Pancreas (tissue), 10 donors: ENCODE measurements around the gene VSIG10L. TPM values are rescaled to one million over a fixed set of nuclear protein-coding genes. Genes with fewer than 3 reads are reported as not detected.
A peak's percentile ranks its signal among the peaks of the same experiment; 100 is the strongest.

ENCODE experiments used
- ATAC-seq, 4 donors: fragments of 200-7000 bp; cut with Tn5 transposase; one replicate each; pipeline versions ENCODE4 v1.8.0 to v1.9.1; 2020; ENCODE audit warnings: mild to moderate bottlenecking in 4 of 4, moderate library complexity in 4 of 4
- DNase-seq, 6 donors: peaks; one replicate each; pipeline ENCODE4 v3.0.0-alpha.2; 2020
- FAIRE-seq: peaks from 2 replicates; lab custom pipeline; 2012; peaks lifted over from hg19 to GRCh38; lab: Jason Lieb, UNC
- H3K27ac ChIP-seq, 4 donors: fragments of 200-600 bp; sonication (generic); 1 replicate in 3 of 4; 2 replicates in 1 of 4; pipeline versions ENCODE4 v1.5.0 to v1.8.0; 2020
- H3K27me3 ChIP-seq, 4 donors: fragments of 200-600 bp; one replicate each; pipeline ENCODE4 v1.8.0; 2021
- H3K36me3 ChIP-seq, 3 donors: fragments of 200-600 bp; sonication (generic) in 1 of 3; one replicate each; pipeline versions ENCODE4 v1.5.0 to v1.8.0; 2020 to 2021
- H3K4me1 ChIP-seq, 3 donors: fragments of 200-600 bp; one replicate each; pipeline ENCODE4 v1.8.0; 2021
- H3K4me3 ChIP-seq, 4 donors: fragments of 200-600 bp; sonication (generic) in 2 of 4; one replicate each; pipeline versions ENCODE4 v1.5.0 to v1.8.0; 2020 to 2021
- H3K9me3 ChIP-seq, 4 donors: fragments of 200-600 bp; one replicate each; pipeline ENCODE4 v1.8.0; 2021
- WGBS, 2 donors: extraction: QIAGEN DNeasy Blood & Tissue Kit; methylation state at CpG; one replicate each; pipeline ENCODE4 v1.1.7; 2013; 5-methylcytosine and 5-hydroxymethylcytosine counted together
- intact Hi-C, 3 donors: fragments of 100-400 bp; cut with DNase I; formaldehyde crosslinking; loops; one replicate each; pipeline versions ENCODE4 v1.11.1 to v1.14.2; 2022
- polyA plus RNA-seq, 2 donors: library from polyadenylated mRNA; stranded (reverse); fragments of 200-250 nt; gene quantifications; one replicate each; pipeline ENCODE4 v1.2.3, GENCODE V29; 2013
- total RNA-seq, 6 donors: library from RNA; stranded (reverse); fragmentation: NEBNext Ultra II Directional in 4 of 6; extraction: Animal tissue kit (Norgen Biotek cat#: 25700) in 4 of 6; gene quantifications; one replicate each; pipeline versions ENCODE4 v1.2.1 to v1.2.4, GENCODE V29; 2021 to 2023
- TF ChIP-seq, protein P1 (sequence below), 4 donors: fragments of 200-600 bp; sonication (generic) in 3 of 4; IDR thresholded peaks; one replicate each; pipeline versions ENCODE4 v1.5.0 to v1.8.0; 2021; ENCODE audit warnings: antibody characterized with exemption in 4 of 4
- donor health status: healthy with polysubstance abuse.
- donor health status: DM: no; HTN: no; CAD: no; lungs with moderate emphysema.
- donor health status: DM: no; HTN: no; CAD: no.
- donor health status: control.
- donor health status: control.
- donor health status: Bipolar disorder and iron deficiency.
- donor health status: DM: yes; HTN: yes; CAD: no.
- donor health status: DM: no; HTN: no; CAD: no.
- donor health status: DM: no; HTN: no; CAD: no.
- donor health status: DM: yes; HTN: yes; CAD: no.

Gene VSIG10L
- 1 to 10 TPM in 1 of 6 donors, under 1 TPM in 4, not detected in 1; 0.16 to 1.1 (median 0.35) TPM for total RNA-seq
- under 1 TPM; 0.94 to 0.99 TPM for polyA plus RNA-seq

DNA sequence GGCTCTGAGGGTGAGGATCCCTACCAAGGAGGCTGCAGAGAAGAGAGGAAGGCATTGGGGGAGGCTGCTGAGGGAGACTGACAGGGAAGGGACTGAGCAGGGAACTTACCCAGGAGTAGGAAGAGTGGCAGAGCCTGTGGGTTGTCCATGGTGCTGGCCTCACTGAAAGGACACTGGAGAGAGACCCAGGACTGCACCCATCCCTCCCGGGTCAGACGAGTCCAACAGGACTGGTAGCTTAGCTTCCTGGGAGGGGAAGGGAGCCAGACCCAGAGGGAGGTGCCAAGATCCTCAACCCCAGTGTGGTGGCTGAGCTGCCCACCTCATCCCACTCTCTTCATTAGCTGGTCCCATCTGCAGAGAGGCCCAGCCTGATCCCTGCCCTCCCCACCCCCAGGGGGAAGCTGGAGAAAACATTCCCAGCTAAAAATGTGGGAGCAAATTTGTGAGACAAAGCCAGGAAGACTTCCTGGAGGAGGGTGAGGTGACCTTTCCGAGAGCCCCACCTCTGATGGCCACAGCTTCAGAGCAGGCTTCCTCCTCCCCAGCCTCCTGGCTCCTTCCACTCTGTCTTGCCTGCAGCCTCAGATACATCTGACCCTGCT lies at the start of gene VSIG10L:
VSIG10L (minus strand) TSS at position 164 of the 605 bp plus-strand sequence; CDS start at position 149, 15 bp downstream.
- H3K4me1 ChIP-seq = peaks cover 0 to 5% (median 5%) of the 10 kb centered on the region in 3 donors
- ATAC-seq (no peak), DNase-seq (no peak), FAIRE-seq (no peak)
- H3K4me3 ChIP-seq = no peak within 1 kb of the TSS
- H3K36me3 ChIP-seq = no peaks in the 10 kb centered on the region
- TF ChIP-seq, protein P1, sequence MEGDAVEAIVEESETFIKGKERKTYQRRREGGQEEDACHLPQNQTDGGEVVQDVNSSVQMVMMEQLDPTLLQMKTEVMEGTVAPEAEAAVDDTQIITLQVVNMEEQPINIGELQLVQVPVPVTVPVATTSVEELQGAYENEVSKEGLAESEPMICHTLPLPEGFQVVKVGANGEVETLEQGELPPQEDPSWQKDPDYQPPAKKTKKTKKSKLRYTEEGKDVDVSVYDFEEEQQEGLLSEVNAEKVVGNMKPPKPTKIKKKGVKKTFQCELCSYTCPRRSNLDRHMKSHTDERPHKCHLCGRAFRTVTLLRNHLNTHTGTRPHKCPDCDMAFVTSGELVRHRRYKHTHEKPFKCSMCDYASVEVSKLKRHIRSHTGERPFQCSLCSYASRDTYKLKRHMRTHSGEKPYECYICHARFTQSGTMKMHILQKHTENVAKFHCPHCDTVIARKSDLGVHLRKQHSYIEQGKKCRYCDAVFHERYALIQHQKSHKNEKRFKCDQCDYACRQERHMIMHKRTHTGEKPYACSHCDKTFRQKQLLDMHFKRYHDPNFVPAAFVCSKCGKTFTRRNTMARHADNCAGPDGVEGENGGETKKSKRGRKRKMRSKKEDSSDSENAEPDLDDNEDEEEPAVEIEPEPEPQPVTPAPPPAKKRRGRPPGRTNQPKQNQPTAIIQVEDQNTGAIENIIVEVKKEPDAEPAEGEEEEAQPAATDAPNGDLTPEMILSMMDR (IDR thresholded peaks at IDR 0.05) = no peak
- intact Hi-C loops = no loop called here
- 22 to 39% methylated on average over 2 to 3 of the region's 3 CpGs for WGBS, 2 donors
- no peaks in the 10 kb centered on the region for H3K27me3 ChIP-seq
- H3K27ac ChIP-seq = no peak within 1 kb of the TSS
- H3K9me3 ChIP-seq = no peaks in the 10 kb centered on the region

DNA sequence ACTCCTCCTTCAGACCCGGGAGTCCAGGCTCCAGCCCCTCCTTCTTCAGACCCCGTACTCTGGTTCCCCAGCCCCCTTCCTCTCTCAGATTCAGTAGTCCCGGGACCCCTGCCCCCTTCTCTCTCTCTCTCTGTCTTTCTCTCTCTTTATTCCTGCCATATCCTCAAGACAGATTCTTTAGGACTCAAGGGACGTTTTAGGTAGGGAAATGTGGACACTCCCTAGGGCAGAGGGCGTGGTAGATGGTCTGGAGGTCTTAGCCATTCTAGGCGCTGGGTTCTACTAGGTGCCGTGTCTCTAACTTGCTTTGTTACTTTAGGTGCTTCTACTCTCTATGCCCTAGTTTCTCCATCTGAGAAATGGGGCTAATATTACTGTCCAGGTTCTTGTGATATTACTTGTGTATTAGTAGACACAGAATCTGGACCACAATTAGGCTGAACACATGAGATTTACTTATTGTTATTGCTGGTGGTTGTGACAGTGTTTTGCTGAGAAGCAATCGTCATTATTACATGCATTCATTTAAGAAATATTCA lies 49.2 kb upstream of the VSIG10L start:
- no peak overlapping the region for H3K4me3 ChIP-seq
- TF ChIP-seq, protein P1 (IDR thresholded peaks at IDR 0.05) = no peak
- no peaks in the 10 kb centered on the region for H3K36me3 ChIP-seq
- ATAC-seq (no peak), DNase-seq (peak in 1 of 6 donors; percentile 2), FAIRE-seq (no peak)
- H3K27me3 ChIP-seq = no peaks in the 10 kb centered on the region
- no peak overlapping the region for H3K27ac ChIP-seq
- no peaks in the 10 kb centered on the region for H3K9me3 ChIP-seq
- WGBS, 2 donors = 50 to 64% methylated on average over 8 of the region's 8 CpGs
- H3K4me1 ChIP-seq = no peaks in the 10 kb centered on the region
- intact Hi-C loops = no loop called here

DNA sequence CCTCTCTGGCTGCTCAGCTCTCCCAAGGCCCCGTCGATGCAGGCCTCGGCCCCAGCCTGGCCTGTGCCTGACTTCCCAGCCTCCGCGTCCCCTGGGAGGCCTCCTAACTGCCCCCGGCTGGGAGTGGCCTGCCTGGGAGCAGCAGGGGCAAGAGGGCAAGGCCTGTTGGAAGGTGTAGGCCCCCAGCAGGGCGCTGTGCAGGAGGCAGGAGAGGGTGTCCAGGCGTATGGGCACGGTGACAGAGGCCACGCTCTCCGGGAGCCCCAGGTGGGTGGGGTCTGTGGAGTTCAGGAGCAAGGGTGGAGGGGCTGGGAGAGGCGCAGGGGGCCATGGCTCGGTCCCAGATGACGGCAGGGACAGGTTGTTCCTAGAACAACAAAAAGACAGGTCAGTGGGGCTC lies 47.2 kb upstream of the VSIG10L start:
- H3K4me1 ChIP-seq = no peaks in the 10 kb centered on the region
- no peaks in the 10 kb centered on the region for H3K36me3 ChIP-seq
- DNase-seq (peak in 1 of 6 donors; percentile 38), FAIRE-seq (no peak), ATAC-seq (no peak)
- H3K9me3 ChIP-seq = no peaks in the 10 kb centered on the region
- 70 to 72% methylated on average over 11 to 14 of the region's 14 CpGs for WGBS, 2 donors
- intact Hi-C loops = no loop called here
- no peak overlapping the region for H3K4me3 ChIP-seq
- no peak overlapping the region for H3K27ac ChIP-seq
- TF ChIP-seq, protein P1 (IDR thresholded peaks at IDR 0.05) = no peak
- no peaks in the 10 kb centered on the region for H3K27me3 ChIP-seq

DNA sequence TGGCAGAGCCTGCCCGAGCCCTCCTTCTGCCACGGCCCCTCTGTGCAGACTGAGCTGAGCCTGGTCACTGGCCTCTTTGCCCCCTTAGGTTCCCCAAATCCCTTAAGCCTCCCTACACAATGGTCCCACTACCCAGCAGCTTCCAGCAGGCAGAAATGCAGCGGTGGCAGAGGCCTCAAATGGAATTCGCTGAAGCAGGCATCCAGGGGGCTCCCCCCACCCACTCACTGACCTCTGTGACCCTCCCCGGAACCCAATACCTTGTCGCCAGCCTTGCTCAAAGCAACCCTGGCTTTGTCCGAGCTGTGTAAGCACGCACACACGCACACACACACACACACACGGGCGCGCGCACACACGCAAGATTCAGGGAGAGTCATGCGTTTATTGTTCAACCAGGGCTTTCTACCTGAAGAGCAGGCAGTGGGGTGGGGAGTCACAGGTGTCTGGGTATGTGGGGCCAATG lies 46.0 kb upstream of the VSIG10L start, which contains the start of gene LIM2:
LIM2 (minus strand) TSS at position 51 of the 466 bp plus-strand sequence. CDS start 531 bp downstream, outside the sequence.
- H3K9me3 ChIP-seq = no peaks in the 10 kb centered on the region
- FAIRE-seq = no peak
- no peak for ATAC-seq
- 57 to 72% methylated on average over 15 of the region's 15 CpGs for WGBS, 2 donors
- intact Hi-C loops = no loop called here
- no peak within 1 kb of the TSS for H3K27ac ChIP-seq
- H3K4me1 ChIP-seq = no peaks in the 10 kb centered on the region
- no peak within 1 kb of the TSS for H3K4me3 ChIP-seq
- H3K27me3 ChIP-seq = no peaks in the 10 kb centered on the region
- TF ChIP-seq, protein P1 (IDR thresholded peaks at IDR 0.05) = no peak
- H3K36me3 ChIP-seq = no peaks in the 10 kb centered on the region
- peak in 1 of 6 donors; percentile 21 for DNase-seq
